GM21423 (cell line): ENCODE measurements around the gene EVL.

Experiments used
- ATAC-seq: cut with Tn5 transposase; IDR thresholded peaks from one replicate; pipeline ENCODE4 v1.9.1; 2021; ENCODE audit warnings: mild to moderate bottlenecking, moderate library complexity; ENCODE audit not compliant: unreplicated experiment

The EVL gene

GRCh38 chr14:100080206-100080605, 15.0 kb downstream of the EVL start:
- ATAC-seq: no peak

GRCh38 chr14:100081997-100082625, 16.9 kb downstream of the EVL start:
- ATAC-seq: no peak

- ATAC-seq: no peak
Measured at GRCh38 chr14:100082723-100083122, 17.5 kb downstream of the EVL start.

- no peak for ATAC-seq
Measured at GRCh38 chr14:100083706-100084105, 18.5 kb downstream of the EVL start.

- no peak for ATAC-seq
Measured at GRCh38 chr14:100084591-100084990, 19.4 kb downstream of the EVL start.

GRCh38 chr14:100085462-100085861, 20.2 kb downstream of the EVL start:
- no peak for ATAC-seq

- ATAC-seq: no peak
Measured at GRCh38 chr14:100086361-100086760, 21.1 kb downstream of the EVL start.

- ATAC-seq: no peak
Measured at GRCh38 chr14:100088226-100088625, 23.0 kb downstream of the EVL start.

GRCh38 chr14:100091386-100091785, 26.2 kb downstream of the EVL start:
- ATAC-seq: no peak

- ATAC-seq: no peak
Measured at GRCh38 chr14:100092832-100093231, 27.6 kb downstream of the EVL start.

GRCh38 chr14:100093319-100093718, 28.1 kb downstream of the EVL start:
- ATAC-seq: no peak

GRCh38 chr14:100096656-100097055, 31.4 kb downstream of the EVL start:
- ATAC-seq: no peak

- ATAC-seq: no peak
Measured at GRCh38 chr14:100098171-100098570, 32.9 kb downstream of the EVL start.

GRCh38 chr14:100100032-100100703, 34.9 kb downstream of the EVL start:
- ATAC-seq: no peak

- no peak for ATAC-seq
Measured at GRCh38 chr14:100102156-100102785, 37.0 kb downstream of the EVL start.

GRCh38 chr14:100103250-100104005, 38.2 kb downstream of the EVL start:
- ATAC-seq: no peak

GRCh38 chr14:100104006-100104352, 38.8 kb downstream of the EVL start:
- no peak for ATAC-seq

- ATAC-seq: no peak
Measured at GRCh38 chr14:100104523-100105300, 39.5 kb downstream of the EVL start.

GRCh38 chr14:100105357-100106169, 40.3 kb downstream of the EVL start:
- ATAC-seq: no peak
